HG02884 (cell line): ENCODE measurements around the gene FAF1.

ENCODE experiments used
- ATAC-seq: cut with Tn5 transposase; IDR thresholded peaks from one replicate; pipeline ENCODE4 v1.9.1; 2021; ENCODE audit warnings: mild to moderate bottlenecking, moderate library complexity; ENCODE audit not compliant: unreplicated experiment

The FAF1 gene

DNA sequence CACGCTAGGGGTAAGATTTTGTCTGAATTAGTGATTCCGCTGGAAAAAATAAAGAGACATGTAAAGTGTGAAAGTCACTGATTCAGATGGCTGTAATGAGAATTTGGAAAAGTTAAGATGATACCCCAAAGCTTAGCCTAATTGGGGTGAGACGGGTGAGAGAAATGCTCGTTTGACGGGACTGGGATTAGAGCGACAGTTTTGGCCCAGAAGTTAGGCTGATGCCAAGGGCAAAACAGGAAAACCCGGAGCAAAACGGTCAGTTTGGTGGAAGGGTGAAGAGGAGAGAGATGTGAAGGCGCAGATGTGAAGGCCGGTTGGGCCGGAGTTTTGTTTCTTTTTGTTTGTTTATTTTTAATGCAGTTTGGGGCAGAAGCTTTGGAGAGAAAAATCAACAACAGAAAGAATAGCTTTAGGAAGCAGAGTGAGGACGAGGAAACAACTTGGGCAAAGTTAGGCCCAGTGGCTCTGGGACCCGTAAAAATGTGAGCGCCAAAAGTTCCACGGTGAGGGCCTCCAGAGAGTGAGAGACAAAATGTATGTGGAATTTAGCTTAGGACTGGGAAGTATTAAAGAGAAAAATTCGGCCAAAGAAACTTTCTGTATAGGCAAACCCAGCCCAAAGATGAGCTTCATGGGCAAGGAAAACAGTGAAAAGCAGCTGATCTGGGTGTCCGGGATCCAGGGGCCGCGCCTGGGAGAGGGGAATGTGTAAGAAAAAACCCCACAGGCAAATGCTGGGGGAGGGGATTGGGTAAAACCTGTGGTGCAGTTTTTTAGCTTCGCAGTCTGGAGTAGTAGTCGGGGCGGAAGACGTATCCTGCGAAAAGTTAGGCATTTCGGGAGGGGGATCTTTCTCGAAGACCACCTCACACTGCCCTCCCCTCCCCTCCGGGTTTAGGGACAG, 538.0 kb downstream of the FAF1 start:
- ATAC-seq: no peak

DNA sequence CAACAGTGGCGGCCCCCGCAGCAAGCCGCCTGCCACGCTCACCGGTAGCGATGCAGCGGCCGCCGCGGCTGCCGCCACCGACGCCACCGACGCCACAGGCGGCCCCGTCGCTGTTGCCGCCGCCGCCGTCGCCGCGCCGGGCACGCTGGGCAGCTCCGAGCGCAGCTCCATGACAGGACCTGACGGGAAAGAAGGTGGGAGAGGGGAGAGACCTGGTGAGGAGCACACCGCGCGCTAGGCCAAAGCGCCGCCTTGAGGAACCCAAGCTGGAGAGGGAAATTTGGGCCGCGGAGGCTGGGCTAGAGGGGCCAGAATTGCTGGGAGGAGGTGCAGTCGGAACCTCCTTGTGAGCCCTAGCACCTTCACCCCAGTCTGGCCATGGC, 538.7 kb downstream of the FAF1 start:
- no peak for ATAC-seq

DNA sequence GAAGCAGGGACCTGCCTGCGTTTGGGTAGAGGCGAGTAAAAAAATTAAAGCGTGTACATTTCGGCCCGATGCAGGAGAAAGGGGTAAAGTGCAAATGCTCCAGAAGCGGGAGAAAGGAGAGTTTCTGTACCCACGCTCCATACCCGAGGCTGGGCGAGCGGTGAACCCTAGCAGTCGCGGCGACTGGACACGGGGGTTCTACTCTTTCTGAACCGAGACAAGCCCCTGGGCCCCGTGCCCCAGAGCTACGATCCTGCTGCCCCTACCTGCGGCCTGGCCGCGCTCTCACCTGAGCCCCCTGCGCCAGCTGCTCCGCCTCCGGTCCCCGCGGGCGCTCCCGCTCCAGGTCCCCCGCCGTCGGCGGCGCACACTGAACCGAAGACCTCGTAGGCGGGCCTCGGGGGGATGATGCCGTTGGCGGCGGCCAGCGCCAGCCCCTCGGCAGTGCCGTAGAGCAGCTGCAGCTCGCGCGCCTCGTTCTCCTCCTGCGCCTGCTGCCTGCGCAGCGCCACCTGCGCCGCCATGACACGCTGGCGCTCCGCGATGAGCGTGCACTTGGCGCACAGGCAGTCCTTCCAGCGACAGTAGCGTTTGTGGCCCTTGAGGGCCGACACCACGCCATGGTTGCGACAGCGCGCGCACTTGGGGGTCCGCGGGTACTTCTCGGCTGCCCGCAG, 539.2 kb downstream of the FAF1 start:
- ATAC-seq: no peak

DNA sequence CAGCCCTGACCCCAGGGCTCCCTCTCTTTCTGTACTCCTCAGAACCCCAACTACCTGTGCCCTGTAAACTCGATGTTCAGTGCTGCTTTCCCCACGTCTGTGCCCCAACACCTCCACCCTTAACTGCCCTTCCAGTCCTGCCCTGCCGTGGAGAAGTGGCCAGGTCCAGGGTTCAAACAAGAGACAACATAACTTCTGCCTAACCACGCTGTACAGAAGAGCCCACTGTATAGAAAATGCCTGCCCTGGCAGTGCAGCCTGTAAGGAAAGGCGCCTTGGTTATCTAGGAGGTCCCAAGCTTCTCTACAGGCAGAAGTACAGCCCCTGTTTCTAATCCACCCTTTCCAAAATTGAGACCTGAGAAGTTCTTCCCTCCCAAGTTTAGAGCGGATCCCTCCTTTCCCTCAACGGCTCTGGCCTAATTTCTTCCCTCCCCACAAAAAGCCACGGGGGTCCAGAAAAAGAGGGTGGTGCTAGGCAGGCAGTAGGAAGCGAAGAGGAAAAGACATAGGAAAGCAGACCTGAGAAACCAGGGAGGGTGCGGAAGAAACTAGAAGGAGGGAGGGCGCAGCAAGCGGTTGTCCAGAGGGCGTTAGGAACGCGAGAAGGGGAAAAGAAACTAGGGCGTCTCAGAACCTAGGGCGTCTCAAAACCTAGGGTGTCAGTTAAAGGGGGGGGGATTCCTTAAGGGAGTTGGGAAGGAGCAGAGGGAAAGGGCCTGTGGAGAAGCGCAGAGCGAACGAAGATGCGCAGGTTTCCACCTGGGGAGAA, 540.0 kb downstream of the FAF1 start:
- no peak for ATAC-seq

DNA sequence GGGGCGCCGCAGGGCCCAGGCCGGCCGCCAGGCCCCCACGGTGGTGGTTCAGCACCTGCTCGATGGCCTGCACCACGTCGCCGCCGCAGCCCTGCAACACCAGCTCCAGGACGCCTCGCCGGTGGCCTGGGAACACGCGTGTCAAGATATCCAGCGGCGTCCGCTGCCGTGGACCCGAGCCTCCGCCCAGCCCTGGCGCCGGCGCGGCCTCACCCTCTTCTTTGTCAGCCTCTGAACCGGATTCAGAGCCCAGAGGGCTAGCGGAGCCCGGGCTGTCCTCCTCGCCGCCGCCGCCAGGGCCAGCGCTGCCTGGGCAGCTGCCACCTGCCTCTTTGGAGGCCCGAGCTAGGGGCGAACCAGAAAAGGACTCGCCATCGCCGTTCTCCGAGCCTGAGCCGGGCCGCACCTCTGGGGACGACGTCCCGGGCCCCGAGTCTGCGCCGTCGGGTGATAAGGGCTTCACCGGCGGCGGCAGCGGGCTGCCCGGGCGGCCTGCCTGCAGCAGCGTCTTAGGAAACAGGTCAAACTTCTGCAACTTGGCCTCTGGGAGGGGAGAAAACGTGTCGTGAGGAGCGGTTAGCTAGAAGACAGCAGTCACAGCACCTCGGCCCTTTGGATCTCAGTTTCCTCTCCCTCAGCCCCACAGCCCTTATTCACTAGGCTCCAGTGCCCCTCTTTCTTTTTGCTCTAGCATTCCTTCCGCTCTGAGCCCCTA, 540.7 kb downstream of the FAF1 start:
- no peak for ATAC-seq

DNA sequence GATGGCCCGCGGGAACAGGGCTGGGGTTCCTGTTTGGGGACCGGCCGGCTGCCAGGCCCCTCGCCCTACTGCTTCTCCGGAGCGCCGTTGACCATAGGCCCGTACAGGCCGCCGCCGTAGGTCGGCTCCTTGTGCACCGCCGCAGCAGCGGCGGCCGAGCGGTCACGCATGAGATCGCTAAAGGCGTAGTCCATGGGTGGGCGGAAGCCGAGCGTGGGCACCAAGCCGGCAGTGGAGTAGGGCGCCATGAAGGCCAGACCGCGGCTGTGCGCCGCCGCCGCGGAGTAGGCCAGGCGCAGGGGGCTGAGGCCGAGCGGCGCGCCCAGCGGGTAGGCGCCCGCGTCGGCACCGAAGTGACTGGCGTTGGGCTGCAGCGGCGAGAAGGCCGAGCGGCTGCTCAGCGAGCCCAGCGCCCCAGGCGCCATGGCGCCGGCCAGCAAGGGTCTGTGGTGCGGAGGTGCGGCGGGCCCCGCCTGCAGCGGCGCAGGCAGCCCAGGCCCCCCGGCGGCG, 541.4 kb downstream of the FAF1 start:
- no peak for ATAC-seq

DNA sequence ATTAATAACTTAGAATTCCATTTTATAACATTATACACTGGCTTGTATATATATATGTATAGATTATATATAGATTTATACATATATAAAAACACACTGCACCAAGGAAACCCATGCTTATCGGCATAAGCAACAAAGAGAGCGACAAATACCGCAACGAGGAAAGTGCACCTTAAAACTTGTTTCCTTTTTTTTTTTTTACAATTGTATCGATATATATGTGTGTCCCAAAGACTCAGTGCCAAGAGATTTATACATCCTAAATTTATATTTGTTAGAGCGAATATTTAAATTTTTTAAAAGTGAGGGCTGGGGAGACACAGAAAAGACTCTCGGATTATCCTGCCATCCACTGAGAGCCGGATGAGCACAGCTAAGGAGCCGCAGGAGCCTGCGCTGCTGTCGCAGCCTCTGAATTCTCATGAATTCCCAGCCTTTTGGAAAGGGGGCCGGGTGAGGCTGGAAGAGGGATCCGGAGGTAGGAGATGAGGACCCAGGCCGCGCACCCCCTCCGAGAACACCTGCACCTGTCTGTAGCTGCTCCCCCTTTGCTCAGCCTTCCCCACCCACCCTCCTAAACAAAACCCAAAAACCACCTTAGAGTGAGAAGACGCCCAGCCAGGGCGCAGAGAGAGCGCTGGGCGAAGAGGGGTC, 542.0 kb downstream of the FAF1 start:
- ATAC-seq: no peak

DNA sequence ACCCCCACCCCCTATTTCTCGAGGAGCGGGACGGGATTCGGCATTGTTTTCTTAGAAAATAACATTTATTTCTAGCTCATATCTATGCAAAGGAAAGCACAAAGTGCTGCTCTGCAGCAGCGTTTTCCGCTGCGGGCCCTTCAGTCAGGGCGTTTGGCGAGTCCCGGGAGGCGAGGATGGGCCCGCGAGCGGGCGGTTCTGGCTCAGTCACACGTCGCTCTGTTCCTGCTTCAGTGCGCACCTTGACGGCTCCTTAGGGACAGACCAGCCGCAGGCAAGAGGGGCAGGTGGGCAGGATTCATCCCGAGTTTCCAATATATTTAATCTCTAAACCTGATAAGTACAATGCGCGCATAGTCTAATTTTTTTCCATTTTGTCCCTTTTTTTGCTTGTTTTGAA, 542.6 kb downstream of the FAF1 start:
- ATAC-seq: no peak

DNA sequence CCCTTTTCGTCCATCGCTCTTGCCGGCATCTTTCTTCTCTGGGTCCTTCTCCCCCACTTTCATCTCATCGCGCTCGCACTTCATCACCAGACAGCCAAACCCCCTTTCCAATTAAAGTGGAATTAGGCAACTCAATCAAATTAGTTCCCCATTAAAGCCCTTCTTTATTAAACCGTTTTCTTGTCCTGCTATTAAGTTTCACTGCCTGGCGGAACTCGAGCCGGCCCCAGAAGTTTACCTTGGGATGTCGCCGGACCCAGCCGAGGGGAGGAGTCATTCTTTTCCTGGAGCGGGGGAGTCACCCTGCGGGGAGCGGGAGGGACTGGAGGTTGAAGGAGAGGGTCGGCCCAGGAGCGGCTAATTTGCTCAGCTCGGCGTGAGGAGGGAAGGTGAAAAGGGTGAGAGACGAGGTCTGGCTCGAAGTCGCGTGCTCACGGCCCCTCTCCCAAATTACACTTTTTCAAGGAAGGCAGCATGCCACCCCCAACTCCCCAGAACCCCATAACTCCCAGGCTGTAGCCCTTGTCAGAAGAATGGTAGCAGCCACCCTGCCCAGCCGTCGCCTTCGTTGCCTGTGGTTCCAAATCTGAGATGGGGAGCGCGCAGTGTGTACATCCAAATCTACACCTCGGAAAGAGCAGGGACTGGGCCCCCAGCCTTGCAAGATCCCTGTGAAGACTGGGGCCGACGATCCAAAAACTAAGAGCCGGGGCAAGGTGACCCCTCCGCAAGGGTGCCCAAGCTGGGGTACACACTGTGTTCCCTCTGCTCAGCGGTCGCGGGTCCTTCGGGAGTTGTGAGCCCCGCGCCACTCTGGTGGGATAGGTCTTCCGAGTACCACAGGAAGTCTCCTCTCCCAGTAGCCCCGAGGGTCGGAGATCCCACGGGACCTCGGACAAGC, 543.3 kb downstream of the FAF1 start:
- no peak for ATAC-seq

DNA sequence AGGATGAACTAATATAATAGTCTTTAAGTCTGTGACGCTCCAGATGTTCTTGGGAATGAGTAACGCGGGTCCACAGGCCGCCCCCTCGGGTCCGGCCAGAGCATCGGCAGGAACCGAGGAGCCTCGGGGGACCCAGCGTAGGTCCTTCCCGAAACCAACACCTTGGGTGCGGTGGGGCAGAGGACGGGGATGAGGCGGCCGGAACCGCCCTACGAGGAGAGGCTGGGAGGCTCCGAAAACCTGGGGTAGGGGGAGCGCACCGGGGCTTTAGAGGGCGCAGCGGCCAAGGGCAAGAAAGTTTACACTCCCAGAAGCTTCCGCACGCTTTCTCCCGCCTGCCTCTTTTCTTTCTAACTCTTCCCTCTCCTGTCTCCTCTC, 543.9 kb downstream of the FAF1 start:
- no peak for ATAC-seq

DNA sequence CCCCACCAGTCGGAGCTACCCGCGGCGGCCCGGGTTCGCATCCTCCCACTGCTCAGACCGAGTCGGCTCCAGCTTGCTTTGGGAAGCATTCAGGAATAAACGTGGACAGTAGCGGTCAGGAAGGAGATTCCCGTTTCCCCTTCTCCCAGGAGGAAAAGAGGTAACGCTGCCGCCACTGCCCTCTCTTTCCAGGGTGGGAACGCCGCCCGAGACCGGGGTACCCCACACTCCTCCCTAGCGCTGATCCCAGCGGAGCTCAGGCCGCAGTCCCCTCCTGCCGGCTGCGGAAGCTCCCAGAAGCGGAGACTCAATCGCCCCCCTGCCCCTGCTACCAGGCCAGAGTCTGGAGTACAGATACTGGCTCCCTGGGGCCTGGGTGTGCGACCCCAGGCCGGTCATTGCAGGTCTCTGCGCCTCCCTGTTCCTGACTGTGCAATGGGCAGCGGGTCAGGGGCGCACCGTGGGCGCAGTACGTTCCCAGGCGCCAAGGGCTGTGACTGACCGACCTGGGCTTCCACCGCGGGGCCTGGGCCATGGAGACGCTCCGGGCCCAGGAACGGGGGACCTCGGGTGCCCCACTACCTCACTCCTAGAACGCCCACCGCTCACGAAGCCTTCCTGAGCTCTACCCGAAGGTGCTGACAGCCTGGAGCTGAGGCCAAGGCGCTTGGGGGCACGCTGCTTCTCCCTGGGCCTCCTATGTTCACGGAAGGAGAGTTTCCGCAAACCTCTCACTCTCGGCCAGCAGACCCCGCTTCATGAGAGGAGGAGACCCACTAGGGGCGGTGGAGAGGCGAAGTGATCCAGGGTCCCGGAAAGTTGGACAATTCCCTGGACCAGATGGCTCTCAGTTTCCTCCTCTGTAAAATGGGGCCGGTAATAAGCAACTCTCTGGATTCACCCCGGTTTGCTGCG, 544.6 kb downstream of the FAF1 start:
- no peak for ATAC-seq

DNA sequence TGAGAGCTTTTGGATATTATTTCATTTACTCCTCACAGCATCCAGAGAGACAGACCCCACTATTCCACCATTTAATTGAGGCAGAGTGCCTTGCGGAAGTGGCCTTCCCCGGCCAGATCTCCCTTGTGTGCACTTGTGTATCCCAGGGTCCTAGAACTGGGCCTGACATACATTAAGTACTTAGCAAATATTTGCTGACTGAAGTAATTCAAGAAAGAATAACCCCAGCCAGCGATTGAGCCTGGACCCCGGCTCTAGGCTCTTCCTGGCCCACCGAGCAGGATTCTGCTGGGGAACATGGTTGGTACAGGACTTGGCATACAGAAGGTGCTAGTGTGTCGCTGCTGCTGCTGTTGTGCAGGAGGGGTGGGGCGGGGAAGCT, 545.2 kb downstream of the FAF1 start:
- ATAC-seq: no peak

DNA sequence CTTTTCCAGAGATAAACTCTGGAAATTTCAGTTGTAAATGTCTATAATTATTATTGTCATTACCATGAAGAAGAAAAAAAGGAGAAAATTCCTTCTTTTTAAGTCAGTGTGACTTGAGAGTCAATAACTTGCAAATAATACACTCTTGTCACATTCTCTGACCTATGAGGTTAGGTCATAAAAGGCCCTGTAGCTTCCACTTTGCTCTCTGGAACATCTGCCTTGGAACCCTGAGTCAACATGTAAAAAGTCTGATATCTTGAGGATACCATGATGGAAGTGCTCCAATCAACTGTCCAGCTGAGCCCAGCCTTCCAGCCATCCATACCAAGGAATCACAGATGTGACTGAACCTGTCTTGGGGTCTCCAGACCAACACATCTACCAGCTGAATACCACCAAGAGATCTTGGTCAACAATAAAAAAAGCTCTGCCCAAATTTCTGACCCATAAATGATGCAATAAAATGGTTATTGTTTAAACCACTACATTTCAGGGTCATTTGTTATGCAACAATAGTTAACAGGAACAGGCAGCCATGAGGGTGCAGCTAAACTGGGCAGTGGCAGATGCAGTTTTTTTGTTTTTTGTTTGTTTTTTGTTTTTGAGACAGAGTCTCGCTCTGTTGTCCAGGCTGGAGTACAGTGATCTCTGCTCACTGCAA, 547.1 kb downstream of the FAF1 start:
- ATAC-seq: no peak

DNA sequence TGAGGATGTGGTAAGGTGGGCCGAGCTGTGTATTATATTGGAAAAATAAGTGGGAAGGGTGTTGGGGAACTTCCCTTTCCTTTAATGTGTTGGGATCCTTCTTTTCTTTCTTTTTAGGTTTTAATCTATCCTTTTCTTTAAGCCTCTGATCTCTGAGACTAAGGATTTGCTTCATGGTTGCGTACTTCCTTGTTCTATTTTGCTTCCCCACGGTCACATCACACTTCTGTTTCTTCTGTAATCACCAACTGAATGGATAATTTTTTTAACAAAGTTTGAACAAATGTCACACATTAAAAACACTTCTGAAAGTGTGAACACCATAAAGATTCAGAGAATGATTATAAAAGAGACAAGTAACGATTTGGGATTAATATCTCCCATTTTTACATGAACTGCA, 554.3 kb downstream of the FAF1 start:
- no peak for ATAC-seq

DNA sequence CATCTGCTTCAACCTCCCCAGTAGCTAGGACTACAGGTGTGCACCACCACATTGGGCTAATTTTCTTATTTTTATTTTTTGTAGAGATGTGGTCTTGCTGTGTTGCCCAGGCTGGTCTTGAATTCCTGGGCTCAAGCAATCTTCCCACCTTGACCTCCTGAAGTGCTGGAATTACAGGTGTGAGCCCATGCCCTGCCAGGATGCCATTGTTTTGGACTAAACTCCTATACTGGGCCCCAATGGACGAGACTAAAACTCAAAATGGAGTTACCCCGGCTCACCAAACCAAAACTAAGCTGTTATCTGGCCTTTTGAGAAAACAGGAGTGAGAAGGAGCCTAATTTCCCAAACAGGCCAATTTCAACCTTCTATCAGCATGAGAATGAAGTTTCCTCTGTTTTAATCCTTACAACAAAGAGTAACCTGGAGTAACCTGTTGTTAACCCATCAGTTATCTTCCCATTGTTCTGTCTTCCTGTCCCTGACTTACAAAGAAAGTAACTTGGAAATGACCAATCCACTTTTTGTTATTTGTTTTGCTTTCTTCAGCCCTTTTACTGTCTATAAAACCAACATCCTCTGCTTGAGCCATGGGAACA, 566.4 kb downstream of the FAF1 start:
- ATAC-seq: no peak
